Measurements from ENCODE around the gene NBAS.

Gene NBAS

DNA sequence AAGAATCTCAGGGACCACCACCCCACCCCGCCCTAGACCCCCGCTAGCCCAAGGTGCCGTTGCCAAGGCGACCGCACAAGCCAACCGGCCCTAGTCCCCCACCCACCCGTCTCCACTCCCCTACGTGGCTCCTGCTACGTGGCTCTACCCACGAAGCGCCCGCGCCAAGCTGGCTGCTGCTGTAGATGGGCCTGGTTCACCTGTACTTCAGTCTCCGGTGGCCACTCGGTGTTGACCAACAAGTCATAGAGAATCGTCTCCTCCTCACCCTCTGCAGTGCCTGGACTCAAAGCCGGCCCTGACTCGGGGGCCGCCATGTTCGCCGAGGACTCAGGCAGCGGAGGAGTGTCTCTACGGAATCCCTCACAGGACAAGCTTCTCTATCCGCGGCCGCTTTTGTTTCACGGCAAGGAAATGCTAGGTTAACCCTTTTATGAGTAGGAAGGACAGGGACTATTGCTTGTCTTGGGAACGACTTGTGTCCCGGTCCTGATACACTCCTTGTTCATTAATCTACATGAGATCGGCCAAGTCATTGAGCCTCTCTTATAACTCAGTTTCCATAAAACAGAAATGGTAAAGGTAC, at the start of gene NBAS:
TSS of gene NBAS (minus strand) at position 347 of the 586 bp plus-strand sequence. CDS start at position 317, 30 bp downstream.
- DNase-seq, result peak; percentile 92 to 93

DNA sequence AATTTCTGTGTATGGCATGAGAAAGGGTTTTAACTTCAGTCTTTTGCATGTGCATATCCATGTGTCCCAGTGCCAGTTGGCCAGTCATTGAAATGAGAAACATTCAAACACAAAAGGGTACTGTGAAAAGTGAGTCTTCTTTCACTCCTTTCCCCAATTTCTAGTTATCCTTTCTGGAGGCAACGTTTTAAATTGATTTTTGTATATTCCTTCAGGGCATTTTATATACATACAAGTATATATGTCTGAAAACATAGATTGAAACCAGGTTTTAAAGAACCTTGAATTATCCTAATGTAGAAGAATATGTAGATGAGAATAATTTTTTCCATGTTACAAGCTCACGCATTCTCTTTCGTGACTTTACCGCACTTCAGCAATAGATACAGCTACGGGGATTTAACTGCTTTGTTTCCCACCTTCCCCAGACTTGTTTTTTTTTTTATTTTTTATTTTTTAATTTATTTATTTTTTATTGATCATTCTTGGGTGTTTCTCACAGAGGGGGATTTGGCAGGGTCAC, 49.4 kb upstream of the NBAS start:
- DNase-seq, result no peak

DNA sequence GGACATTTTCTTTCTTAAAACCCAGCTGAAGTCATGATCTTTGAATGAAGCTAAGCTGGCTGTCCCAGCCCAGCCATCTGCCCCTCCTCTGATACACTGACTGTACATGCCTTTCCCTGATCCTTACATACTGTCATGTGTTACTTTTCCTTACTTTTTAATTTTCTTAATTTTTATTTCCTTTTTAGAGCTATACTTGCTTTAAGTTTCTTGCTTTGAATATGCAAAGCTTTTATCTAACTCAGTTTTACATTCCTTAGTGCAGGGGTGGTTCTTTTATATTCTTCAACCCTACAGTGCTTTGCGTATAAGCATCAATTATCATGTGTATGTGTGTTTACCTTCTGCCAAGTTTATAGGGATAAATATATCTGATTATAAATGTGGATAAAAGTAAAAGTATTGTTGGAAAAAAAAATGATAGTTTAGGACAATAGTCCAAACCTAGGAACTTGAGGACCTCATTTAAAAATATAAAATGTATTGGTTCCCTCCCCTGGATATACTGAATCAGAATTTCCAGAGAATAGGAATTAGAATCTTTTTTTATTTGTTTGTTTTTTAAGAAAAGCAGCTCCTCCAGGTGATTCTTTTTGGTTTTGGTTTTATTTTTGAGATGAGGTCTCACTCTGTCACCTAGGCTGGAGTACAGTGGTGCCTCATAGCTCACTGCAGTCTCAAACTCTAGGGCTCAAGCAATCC, 48.4 kb upstream of the NBAS start:
- no peak for DNase-seq

DNA sequence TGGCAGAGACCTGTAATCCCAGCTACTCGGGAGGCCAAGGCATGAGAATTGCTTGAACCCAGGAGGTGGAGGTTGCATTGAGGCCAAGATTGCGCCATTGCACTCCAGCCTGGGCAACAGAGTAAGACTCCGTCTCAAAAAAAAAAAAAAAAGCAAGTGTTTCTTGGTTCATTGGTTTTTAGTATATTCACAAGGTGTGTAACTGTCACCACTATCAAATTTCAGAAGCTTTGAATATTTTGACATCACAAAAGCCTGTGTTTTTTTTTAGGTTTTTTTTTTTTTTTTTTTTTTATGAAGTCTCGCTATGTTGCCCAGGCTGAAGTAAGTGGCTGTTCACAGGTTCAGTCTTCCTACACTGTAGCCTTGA, 47.2 kb upstream of the NBAS start:
- no peak for DNase-seq

DNA sequence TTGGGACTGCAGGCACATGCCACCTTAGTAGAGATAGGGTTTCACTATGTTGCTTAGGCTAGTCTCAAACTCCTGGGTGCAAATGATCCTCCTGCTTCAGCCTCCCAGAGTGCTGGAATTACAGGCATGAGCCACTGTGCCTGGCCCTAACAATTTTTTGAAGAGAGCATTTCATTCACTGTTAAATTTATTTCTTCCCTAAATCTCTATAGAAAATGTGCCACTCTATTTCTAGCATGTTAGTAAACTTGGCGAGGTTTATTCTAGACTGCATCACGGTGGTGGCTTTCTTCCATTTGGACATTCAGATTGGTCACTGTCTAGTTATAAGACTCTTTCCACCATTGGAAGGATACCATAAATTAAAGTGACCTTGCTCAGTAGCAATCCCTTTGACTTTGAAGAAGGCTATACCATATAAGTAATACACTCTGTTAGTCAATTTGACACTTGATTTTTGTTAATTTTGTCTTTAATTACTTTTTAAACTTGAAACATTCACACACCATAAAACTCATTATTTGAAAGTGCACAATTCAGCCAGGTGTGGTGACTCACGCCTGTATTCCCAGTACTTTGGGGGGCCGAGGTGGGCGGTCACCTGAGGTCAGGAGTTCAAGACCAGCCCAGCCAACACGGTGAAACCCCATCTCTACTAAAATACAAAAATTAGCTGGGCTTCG, 46.7 kb upstream of the NBAS start:
- no peak for DNase-seq

DNA sequence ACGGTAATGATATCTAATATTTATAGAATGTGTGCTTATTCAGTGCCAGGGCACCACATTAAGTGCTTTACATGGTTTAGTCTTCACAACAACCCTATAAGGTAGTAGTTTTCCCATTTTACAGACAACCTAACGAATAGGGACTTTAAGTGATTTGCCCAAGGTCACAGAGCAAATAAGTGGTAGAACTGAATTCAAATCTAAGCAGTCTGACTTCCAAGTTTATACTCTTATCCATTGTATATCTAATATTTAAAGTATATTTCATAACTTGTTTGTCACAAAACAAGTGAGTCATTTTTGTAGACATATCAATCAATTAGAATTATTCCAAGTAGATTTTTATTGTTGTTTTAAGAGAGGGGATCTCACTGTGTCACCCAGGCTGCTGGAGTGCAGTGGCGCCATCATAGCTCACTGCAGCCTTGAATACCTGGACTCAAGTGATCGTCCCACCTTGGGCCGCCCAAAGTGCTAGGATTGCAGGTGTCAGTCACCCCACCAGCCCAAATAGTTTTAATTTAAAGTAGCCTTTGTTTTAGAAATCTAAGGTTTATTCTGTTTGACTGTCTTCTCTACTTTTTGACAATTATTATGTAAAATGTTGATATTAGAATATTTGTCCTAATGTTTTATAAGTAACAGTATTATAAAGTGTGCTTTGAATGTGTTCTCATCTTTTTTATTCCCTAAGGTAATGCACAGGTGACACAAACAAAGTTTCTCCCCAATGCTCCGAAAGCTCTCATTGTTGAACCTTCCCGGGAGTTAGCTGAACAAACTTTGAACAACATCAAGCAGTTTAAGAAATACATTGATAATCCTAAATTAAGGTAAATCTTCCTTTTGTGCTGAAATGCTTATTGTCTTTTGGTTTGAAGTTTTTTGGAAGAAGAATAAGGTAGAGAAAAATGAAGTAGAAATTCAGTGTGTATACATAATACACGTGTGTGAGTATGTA, 45.6 kb upstream of the NBAS start:
- DNase-seq, result no peak

DNA sequence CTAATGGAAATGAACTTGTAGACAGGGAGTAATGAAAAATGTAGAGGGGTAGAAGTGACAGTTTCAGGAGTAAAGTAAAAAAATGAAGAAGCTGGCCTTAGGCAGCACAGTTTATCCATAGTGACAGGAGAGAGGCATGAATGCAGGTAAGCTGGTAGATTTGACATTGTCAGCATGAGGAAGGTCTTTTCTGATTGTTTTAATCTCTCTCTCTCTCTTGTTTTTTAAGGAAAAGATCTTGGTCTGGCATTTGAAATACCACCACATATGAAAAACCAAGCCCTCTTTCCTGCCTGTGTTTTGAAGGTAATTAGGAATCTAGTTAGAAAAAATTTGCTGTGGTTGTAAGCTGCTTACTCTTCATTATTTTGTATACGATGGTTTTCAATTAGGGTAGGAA, 44.6 kb upstream of the NBAS start:
- DNase-seq, result no peak

DNA sequence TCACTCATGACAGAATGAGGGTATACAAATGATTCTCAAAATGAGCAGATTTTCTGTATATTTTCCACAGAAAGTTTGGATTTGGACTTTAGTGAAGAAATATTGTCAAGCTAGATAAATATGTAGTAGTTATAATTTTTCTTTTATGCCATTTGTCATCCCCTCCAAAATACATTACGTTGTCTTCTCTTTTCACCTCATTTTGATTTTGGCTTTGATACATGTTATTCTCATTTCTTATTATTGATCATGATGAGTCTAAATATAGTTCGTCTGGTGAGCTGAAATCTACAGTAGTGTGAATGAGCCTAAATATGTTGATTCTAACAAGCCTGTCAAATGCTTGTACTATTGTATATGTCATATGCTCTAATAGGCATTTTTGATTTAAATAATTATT, 42.8 kb upstream of the NBAS start:
- DNase-seq, result no peak

DNA sequence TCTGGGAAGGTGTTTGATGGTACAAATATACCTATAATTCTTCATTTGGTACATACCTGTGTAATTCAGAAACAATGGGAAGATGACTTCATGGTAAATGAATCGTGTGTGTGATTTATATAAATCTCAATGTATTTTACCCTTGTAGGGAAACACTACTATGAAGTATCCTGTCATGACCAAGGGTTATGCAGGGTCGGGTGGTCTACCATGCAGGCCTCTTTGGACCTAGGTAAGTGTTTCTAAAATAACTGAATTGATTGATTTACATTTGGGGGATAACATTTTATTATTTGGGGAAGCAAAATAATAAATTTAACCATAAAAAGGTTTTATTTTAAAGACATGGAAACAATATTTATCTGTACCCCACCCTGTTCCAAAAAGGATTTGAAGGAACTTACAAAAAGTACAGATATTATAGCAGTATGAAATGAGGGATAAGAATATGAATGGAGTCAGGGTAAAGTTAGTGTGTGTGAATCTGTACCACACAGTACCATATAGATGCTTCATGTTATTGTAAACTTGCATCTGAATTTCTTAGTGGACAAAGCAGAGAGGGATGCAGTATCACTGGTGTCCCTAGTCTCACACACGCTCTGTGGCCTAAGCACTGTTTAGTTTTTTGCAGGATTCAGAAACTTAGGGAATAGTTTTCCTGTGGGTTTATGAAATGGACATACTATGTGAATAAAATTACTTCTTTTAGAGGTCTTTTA, 42.1 kb upstream of the NBAS start:
- DNase-seq, result no peak

DNA sequence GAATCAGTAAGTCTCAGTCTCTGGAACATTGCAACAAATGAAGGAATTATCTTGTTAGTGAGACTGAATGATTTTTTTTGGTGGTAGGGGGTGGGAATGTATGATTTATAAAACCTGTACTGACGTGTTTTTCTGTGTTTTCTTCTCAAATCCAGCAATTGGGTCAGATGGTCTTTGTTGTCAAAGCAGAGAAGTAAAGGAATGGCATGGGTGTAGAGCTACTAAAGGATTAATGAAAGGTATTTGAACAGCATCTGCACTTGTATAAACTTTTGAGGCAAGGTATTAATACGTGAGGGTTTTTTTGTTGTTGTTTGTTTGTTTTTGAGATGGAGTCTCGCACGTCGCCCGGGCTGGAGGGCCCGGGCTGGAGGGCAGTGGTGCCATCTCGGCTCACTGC, 41.3 kb upstream of the NBAS start:
- DNase-seq, result no peak

DNA sequence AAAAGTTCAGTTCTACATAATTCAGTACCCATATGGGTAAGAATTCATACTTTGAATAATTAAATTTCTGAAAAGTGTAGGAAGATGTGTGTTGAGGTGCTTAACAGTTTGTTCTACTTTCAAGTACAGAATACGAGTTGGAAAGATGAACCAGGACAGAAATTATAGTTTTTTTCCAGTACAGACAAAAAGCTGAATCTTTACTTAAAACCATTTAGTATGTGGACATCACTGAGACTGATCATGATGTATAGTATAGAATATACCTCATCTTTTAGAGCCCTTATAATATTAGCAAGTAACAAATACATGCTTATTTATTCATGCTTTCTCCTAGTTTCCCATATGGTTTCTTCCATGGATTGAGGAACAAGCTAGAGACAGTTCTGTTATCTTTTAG, 40.5 kb upstream of the NBAS start:
- DNase-seq, result no peak

DNA sequence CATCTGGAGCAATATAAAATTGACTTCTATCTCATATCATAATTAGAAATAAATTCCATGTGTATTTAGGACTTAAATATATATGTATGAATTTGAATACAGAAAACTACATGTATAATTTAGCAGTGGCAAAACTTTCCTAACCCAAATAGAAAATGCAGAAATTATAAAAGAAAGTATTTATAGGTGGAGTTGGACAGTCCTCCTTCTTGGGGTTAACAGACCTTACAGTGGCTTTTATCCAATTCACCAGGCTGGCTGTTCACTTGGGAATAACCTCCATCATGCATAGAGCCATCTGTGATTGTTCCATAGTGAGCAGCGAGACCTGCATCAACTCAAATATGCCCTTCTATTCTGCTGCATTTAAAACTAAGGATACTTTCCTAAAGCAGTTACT, 38.9 kb upstream of the NBAS start:
- no peak for DNase-seq

DNA sequence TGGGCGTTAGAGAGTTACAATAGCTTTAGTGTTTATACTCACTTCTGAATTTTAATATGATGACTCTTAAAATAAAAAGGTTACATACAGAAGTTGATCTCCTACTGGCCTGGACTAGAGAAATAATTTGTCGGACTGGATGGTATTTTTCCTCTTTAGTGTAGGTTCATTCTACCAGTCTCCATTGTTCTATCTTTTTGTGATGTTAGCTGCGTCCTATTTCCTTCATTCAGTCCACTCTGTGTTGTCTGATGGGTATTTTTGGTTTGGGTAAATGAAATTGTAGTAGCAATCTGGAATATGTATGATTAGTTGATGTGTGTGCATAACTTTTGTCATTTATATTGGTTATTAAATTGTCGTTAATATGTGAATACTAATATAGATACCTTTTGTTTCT, 35.8 kb upstream of the NBAS start:
- DNase-seq, result no peak

DNA sequence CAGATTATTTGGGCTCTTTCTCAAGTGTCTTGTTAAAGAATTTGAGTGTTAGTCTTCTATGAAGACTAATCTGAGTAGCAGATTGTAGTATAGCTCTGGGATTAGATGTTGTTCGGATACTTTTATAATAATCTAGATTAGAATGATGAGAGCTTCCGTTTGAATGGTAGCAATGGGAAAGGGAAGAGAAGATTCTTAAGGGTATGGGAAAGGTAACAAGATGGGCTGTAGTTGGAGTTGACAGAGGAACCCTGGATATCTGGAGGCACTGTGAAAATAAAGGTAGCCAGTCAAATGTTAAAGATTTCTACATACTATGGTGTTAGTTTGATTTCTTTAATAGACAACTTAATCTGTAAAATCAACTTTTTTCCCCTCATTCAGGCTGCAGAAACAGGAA, 35.2 kb upstream of the NBAS start:
- no peak for DNase-seq

DNA sequence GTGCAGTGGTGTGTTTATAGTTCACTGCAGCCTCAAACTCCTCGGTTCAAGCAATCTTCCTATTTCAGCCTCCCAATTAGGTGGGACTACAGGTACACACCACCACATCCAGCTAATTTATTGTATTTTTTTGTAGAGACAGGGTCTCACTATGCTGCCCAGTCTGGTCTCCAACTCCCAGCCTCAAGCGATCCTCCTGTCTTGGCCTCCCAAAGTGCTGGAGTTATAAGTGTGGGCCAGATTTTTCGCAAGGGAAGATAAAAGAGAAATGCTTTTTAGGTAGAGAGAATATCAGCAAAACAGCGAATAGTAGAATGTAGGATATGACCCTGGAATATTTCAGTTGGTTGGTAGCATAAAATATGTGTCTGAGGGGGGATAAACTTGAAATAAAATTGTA, 34.8 kb upstream of the NBAS start:
- DNase-seq, result no peak

DNA sequence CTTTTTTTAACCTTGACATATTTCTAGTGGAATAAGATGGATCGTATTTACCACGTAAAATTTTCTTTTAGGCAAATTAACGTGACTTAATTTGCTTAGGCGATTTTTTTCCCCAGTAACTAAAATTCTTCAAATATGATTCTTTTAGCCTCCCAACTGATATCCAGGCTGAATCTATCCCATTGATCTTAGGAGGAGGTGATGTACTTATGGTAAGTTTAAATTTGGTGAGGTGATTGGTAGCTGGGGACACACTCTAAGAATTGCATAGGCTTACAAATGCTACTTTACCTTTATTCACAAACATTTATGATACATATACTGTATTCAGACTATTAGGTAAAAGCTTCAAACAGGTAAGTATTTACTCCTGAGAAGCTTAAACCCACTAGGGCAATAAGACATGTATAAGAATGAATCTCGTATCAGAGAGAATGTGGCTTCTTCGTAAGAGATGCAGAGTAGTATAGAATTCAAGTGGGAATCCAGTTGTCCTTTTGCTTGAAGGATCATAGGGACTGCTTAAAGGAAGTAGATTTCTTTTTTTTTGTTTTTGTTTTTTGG, 34.3 kb upstream of the NBAS start:
- DNase-seq, result no peak

DNA sequence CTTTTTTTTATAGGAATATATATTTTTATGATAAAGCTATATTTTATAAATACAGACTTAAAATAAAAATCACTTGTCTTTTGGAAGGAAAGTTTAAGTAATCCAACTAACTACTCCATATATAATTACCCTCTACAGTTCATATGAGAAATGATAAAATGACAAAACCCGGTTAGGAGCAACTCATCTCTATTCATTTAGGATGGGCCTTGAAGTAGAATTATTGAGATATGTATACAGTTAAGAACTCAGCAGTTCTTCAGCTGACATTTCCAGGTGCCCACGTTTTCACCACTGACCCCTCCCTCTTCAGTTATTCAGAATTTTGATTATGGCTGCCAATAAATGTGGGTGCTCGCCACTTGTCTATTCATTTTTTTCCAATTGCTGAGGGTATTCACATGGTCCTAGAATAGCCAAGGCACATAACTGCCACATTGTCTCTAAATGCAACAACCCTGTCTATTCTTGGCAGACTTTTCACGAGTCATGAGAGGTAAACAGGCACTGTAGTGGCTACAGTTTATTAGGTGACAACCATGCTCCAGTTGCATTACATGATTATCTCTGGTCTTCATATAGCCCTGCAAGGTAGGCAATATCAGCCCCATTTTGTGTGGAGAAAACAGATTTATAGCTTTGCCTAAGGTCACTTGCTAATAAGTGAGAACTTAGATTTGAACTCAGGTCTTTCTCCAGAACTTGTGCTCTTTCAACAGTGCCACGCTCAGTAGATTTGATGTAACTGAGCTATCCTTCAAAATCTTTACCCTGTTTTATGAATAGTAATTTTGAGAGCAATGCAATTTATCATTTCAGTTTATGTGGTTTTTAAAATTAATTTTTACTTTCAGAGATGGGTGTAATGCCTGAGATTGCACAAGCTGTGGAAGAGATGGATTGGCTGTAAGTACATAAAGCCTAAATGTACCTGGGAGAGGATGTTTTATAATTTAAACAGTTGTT, 33.4 kb upstream of the NBAS start:
- no peak for DNase-seq

DNA sequence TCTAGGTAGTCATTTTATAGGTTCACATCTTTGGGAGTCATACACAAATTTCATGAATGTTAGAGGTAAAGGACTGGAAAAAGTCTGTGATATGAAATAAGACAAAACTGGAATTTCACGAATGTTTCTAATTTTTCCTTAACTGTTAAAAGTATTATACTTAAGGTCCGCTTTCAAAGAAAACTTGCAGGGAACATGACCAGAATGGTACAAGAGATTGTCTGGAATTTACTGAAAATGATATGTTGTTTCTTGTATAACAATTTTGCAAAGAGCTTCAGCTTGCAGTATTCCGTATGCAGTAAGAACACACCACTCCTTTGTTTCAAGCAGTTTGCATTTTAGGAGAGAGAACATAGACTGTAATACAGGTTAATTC, 32.2 kb upstream of the NBAS start:
- no peak for DNase-seq

DNA sequence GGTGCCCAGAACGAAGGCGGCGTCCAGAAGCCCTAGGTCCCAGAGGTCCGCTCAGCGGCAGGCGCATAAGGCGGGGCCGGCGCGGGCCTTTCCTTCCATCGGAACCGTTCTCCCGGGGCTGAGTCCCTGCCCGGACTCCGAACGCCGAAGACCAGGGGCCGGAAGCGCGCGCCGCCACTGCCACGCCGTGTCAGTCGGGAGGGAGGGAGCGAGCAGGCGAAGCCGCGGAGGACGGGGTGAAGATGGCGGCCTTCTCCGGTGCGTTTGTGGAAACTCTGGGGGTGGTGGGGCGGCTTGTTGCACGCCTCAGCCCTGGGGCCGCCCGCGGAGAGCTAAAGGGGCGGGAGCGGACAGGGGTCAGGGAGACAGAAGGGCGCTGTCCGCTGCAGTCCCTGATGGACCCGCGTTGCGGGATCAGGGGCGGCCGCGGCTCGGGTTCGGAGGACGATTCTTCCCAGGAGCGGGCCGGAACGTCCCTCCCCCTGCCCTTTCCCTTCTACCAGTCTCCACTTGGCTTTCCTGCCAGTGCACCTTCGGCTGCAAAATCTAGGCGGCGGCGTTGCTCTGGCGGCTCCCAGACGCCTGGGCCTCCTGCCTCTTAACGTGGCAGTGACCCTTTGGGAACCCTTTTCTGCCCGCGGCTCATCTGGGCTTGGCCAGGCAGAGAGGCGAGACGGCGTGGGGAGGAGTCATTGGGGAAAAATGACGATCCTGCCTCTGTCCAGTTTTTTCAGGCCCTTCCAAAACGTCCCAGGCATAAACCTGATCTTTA, 30.7 kb upstream of the NBAS start, which contains the start of gene DDX1:
TSS of gene DDX1 (plus strand) at position 177 of the 772 bp plus-strand sequence. CDS start at position 243, 66 bp downstream.
- DNase-seq, result peak; percentile 77 to 89

DNA sequence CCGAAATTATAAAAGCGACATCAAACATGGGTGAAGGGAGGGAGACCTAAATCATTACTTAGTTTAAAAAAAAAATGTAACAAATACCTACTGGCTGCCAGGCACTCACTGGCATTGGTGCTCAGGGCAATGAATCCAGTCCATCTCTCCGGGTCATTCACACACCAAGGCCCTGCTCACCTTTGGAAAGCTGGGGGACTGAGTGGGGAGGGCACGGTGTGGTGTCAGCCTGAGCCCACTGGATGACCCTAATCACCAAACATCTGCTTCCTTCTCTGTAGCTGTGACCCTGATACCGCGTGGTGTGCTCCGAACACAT, 30.2 kb upstream of the NBAS start:
- DNase-seq, result no peak

Measured in NCI-H524 (cell line).